Nephron progenitor cell (in vitro differentiated cells): ENCODE data around the gene TBC1D21.

ENCODE experiments used
- DNase-seq: peaks from one replicate; pipeline ENCODE4 v3.0.0; 2021
- H3K27ac Mint-ChIP-seq: 2 replicates; pipeline ENCODE4 v1.8.0; 2021; ENCODE audit warnings: mild to moderate bottlenecking, moderate library complexity, mixed read lengths
- H3K27me3 Mint-ChIP-seq: 2 replicates; pipeline ENCODE4 v1.8.0; 2021; ENCODE audit warnings: mild to moderate bottlenecking, low read depth, mixed read lengths; ENCODE audit not compliant: poor library complexity
- H3K36me3 Mint-ChIP-seq: 2 replicates; pipeline ENCODE4 v1.8.0; 2021; ENCODE audit warnings: low read depth, mixed read lengths
- H3K4me1 Mint-ChIP-seq: 2 replicates; pipeline ENCODE4 v1.8.0; 2021; ENCODE audit warnings: mixed read lengths
- H3K4me3 Mint-ChIP-seq: 2 replicates; pipeline ENCODE4 v1.8.0; 2021; ENCODE audit warnings: mild to moderate bottlenecking, moderate library complexity, mixed read lengths
- H3K9me3 Mint-ChIP-seq: 2 replicates; pipeline ENCODE4 v1.8.0; 2021; ENCODE audit warnings: mild to moderate bottlenecking, moderate library complexity, mixed read lengths
- CTCF ChIP-seq: fragments of 200-600 bp; sonication (generic); IDR thresholded peaks from 2 replicates; pipeline ENCODE4 v1.5.0; 2021; ENCODE audit warnings: antibody characterized with exemption

The TBC1D21 gene

DNA sequence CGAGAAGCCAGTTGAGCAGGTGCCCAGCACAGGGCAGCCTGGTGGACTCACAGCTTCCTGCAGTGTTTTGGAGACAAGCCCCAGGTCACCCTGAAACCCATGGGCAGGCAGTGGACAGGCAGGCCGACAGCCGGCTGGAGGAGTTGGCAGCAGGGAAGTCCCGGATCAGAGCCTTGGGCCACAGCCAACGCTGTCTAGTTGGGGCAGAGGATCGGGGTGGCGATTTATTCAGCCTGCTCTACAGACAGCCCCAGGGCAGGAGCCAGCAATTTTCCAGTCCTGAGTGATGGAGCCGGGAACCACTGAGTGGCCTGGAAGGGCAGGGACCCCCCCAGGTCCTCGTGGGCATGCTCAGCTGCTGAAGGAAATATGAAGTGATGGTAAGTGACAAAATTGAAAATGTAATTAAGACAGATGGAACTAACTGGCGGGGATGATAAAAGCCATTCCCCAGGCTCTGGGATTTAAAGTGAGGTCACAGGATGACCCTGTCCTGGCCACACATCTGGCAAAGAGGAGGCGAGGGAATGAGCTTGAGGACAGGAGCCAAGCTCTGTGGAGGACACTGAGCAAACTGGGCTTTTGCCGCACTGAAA, 34.4 kb upstream of the TBC1D21 start:
- DNase-seq = no peak
- no peaks in the 10 kb centered on the region for H3K9me3 Mint-ChIP-seq
- H3K27me3 Mint-ChIP-seq = peaks cover 23% of the 10 kb centered on the region
- no peak for TF ChIP-seq CTCF
- peaks cover 12% of the 10 kb centered on the region for H3K4me1 Mint-ChIP-seq
- no peak overlapping the region for H3K27ac Mint-ChIP-seq
- H3K36me3 Mint-ChIP-seq = no peaks in the 10 kb centered on the region
- no peak overlapping the region for H3K4me3 Mint-ChIP-seq

- Mint-ChIP-seq H3K27me3 (peaks cover 19% of the 10 kb centered on the region), H3K27ac (no peak overlapping the region), H3K36me3 (no peaks in the 10 kb centered on the region), H3K4me3 (no peak overlapping the region), H3K4me1 (peaks cover 12% of the 10 kb centered on the region), H3K9me3 (no peaks in the 10 kb centered on the region)
- no peak for TF ChIP-seq CTCF
- no peak for DNase-seq
These were observed 33.5 kb upstream of the TBC1D21 start for GRCh38 chr15:73839699-73840377.

GRCh38 chr15:73840771-73841170, 32.6 kb upstream of the TBC1D21 start:
- Mint-ChIP-seq H3K36me3 (no peaks in the 10 kb centered on the region), H3K4me1 (peaks cover 12% of the 10 kb centered on the region), H3K4me3 (no peak overlapping the region), H3K27ac (no peak overlapping the region), H3K27me3 (peaks cover 16% of the 10 kb centered on the region), H3K9me3 (no peaks in the 10 kb centered on the region)
- no peak for TF ChIP-seq CTCF
- DNase-seq = no peak

DNA sequence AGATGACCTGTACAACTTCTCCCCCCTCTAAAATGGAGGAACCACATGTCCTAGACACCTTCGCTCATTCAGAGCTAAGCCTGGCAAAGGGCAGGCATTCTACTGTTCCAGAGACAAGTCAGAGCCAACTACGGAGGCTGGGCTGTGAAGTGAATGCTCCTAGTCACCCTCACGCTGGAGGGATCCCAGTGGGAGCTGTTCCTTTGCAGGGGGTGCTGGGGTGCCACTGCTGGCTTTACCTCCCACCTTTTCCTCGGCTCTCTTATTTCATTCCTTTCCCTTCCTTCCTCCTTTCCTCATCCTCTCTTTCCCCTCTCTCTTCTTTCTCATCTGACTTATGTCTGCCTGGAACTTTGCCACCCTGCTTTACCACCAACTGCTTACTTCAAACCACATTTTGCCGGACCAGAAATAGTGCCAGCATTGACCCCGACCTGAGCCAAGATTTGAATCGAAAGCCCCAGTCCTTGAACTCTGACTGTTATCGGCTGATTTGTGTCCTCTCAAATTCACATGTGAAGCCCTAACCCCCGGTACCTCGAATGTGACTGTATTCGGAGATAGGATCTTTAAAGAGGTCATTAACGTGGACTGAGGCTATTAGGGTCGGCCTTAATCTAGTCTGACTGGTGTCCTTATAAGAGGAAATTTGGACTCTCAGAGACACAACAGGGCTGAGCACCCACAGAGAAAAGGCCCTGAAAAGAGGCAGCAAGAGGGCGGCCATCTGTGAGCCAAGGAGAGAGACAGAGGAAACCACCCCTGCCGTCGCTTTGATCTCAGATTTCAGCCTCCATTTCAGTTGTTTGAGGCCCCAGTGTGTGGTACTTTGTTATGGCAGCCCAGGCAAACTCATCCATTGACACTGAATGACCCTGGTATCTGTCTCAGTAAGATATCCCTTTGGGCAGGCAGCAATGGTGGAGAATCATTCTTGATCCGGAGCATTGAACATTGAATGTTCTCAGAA, 31.3 kb upstream of the TBC1D21 start:
- Mint-ChIP-seq H3K27ac (no peak overlapping the region), H3K27me3 (peaks cover 10% of the 10 kb centered on the region), H3K36me3 (no peaks in the 10 kb centered on the region), H3K4me1 (peaks cover 12% of the 10 kb centered on the region), H3K9me3 (no peaks in the 10 kb centered on the region), H3K4me3 (no peak overlapping the region)
- DNase-seq = no peak
- TF ChIP-seq CTCF = no peak

DNA sequence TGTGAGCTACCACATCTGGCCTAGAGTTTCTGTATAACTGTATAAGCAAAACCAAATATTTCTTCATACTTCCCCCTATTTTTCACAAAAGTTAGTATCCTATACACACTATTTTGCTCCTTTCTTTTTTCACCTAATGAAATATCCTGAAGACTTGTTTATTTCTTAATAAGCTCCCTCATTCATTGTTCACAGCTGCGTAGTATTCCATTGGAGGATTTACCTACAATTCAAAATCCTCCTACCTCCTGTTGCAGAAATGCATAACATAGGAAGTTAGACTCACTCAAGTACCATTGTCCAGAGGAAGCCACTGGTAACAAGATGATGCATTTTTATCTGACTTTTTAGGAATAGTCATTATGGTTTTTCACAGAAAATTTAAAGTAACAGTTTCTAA, 29.6 kb upstream of the TBC1D21 start:
- Mint-ChIP-seq H3K27ac (no peak overlapping the region), H3K4me1 (peaks cover 12% of the 10 kb centered on the region), H3K4me3 (no peak overlapping the region), H3K36me3 (no peaks in the 10 kb centered on the region), H3K9me3 (no peaks in the 10 kb centered on the region), H3K27me3 (peaks cover 13% of the 10 kb centered on the region)
- DNase-seq = no peak
- no peak for TF ChIP-seq CTCF
